MM.1S (cell line): Measurements from ENCODE around the gene SLC22A2.

Experiments used
- CTCF ChIP-seq: fragments of 300-600 bp; sonication (generic); IDR thresholded peaks from 2 replicates; pipeline ENCODE4 v1.5.1; 2016; ENCODE audit warnings: antibody characterized with exemption, low read length, mixed read lengths
- EZH2 ChIP-seq: fragments of 300-600 bp; sonication (generic); optimal IDR thresholded peaks from 2 replicates; pipeline ENCODE3; 2017; ENCODE audit warnings: low read depth, mild to moderate bottlenecking, antibody characterized with exemption, low read length, mixed read lengths

DNA sequence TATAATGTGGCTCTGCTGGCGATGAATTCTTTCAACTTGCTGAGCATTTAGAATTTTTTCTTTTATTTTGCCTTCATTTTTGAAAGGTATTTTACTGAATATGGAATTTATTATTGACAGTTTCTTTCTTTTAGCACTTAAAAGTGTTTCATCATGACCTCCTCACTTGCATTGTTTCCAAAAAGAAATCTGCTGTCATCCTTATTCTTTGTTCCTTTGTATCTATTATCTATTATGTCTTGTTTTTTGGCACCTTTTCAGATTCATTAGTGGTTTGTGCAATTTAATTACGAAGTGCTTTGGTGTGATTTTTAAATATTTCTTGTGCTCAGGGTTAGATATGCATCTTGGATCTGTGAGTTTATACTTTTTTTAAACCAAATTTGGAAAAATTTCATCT lies 26.0 kb upstream of the SLC22A2 start:
- TF ChIP-seq CTCF (no peak), EZH2 (no peak)
